NB4 (cell line): ENCODE results near the gene TNFSF15.

ENCODE experiments used
- DNase-seq: peaks from one replicate; pipeline ENCODE4 v3.0.0; 2010; ENCODE audit warnings: low read depth
- H3K4me3 ChIP-seq: one replicate; pipeline ENCODE4 v1.5.1; 2011; ENCODE audit warnings: mild to moderate bottlenecking, low read depth, low read length, moderate library complexity
- MYC ChIP-seq: IDR thresholded peaks from 2 replicates; pipeline ENCODE4 v1.6.1; 2011; ENCODE audit warnings: low read depth, low read length
- POLR2A ChIP-seq: IDR thresholded peaks from 2 replicates; pipeline ENCODE4 v1.6.1; 2011; ENCODE audit warnings: mild to moderate bottlenecking; ENCODE audit not compliant: insufficient read length; ENCODE audit errors: extremely low read depth
- TF ChIP-seq, protein P1 (sequence below): IDR thresholded peaks from 2 replicates; pipeline ENCODE4 v1.6.1; 2011; ENCODE audit warnings: low read depth, low read length
- TF ChIP-seq, protein P2 (sequence below): IDR thresholded peaks from one replicate; pipeline ENCODE4 v1.5.1; 2012; ENCODE audit warnings: low read depth, low read length

The TNFSF15 gene

DNA sequence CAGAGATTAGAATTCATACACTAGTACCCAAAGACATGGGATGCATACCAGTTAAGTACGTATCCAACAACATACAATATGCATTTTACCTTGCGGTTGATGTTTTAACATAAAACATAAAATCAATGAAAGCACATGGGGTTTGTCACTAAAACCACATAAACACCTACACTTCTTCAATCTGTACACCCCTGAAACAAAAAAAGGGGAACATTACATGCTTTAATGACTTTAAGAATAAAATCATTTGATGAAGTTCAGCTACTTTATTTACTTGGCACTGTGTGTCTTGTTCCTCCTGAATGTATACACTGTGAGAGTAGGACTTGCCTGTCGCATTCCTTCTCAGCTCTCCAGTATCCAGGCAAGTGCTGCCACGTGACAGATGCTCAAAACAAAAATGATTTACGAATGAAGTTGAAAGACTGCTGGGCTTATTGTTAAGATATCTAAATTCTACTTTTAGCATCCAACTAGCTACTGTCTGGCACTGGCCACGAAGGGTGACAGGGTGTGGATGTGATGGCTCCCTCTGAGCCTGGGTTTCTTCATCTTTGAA, 21.0 kb downstream of the TNFSF15 start:
- DNase-seq: no peak
- H3K4me3 ChIP-seq: no peak overlapping the region
- TF ChIP-seq POLR2A (no peak), MYC (no peak)
- TF ChIP-seq, protein P1, sequence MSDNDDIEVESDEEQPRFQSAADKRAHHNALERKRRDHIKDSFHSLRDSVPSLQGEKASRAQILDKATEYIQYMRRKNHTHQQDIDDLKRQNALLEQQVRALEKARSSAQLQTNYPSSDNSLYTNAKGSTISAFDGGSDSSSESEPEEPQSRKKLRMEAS: no peak
- TF ChIP-seq, protein P2, sequence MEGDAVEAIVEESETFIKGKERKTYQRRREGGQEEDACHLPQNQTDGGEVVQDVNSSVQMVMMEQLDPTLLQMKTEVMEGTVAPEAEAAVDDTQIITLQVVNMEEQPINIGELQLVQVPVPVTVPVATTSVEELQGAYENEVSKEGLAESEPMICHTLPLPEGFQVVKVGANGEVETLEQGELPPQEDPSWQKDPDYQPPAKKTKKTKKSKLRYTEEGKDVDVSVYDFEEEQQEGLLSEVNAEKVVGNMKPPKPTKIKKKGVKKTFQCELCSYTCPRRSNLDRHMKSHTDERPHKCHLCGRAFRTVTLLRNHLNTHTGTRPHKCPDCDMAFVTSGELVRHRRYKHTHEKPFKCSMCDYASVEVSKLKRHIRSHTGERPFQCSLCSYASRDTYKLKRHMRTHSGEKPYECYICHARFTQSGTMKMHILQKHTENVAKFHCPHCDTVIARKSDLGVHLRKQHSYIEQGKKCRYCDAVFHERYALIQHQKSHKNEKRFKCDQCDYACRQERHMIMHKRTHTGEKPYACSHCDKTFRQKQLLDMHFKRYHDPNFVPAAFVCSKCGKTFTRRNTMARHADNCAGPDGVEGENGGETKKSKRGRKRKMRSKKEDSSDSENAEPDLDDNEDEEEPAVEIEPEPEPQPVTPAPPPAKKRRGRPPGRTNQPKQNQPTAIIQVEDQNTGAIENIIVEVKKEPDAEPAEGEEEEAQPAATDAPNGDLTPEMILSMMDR: no peak

DNA sequence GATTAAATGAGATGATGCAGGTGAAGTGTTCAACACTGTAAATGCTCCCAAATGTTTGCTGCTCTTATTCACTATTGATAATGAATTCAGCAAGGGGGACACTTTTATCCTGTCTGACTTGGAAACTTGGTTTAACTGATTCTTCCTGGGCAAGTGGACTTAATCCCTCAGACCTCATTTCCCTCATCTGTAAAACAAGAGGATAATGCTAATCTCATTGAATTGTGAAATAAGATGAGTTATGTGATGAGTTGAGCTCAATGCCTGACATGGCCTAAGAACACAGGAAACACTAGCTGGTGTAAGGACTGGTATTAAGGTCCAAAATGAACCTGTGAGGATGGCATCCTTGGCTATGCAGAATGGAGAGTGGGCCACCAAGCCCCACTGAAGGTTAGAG, 23.3 kb downstream of the TNFSF15 start:
- H3K4me3 ChIP-seq: no peak overlapping the region
- no peak for DNase-seq
- TF ChIP-seq, protein P1: no peak
- no peak for TF ChIP-seq MYC

DNA sequence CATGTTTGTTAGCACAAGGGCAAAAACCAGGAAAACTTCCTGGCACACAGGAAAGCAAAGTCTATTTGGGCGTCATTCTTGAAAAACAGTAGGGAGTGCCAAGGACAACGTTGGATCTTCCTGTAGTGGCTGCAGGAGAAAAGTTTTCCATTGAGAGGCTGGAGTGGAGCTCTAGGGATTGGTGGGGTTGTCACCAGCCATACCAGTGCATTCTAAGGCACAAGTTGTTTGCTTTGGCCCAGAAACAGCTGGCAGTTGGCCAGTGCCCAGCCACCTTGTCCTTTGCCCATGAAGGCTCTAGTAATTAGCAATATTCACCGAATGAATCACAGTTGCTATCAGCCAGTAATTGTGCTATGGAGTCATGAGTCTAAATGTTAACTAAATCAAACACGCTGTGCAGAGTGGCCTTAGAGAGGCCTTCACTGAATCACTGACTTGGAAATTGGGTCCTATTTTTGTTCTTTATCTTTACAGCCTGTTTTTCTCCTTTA, 26.4 kb downstream of the TNFSF15 start:
- TF ChIP-seq, protein P2: no peak
- TF ChIP-seq, protein P1: no peak
- TF ChIP-seq POLR2A (no peak), MYC (no peak)
- no peak overlapping the region for H3K4me3 ChIP-seq
- no peak for DNase-seq

DNA sequence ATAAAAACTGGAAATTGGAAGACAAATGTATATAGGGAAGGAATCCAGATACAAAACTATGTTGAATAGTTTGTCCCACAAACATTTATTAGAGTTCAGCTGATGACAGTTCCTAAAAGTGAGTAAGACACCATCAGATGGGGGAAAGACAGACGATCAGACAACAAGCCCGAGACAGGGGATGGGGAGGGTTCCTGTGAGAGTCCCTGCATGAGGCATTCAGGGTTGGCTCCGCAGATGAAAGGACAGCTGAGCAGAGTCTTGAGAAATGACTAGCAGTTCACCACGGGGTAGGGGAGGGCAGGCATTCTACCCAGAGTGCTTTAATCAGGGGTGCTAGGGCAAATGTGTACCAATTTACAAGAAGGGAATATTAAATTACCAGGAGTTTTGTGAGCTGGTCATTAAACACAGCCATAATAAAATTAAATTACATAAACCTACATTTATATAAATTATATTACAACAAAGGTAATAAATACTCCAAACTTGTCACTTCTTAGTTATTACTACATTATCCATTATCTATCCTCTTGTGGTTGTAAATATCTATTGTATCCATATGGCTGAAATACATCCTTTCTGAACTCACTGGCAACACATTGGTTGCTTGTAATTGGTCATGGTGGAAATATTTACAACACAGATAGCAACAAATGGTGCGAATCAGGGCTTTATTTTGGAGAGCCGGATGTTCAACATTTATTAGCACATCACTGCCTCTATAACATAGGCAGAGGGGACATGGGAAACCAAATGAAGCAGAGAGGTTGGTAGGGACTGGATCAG, 27.8 kb downstream of the TNFSF15 start:
- DNase-seq: no peak
- H3K4me3 ChIP-seq: no peak overlapping the region
- TF ChIP-seq MYC (no peak), POLR2A (no peak)
- TF ChIP-seq, protein P1: no peak
- TF ChIP-seq, protein P2: no peak

DNA sequence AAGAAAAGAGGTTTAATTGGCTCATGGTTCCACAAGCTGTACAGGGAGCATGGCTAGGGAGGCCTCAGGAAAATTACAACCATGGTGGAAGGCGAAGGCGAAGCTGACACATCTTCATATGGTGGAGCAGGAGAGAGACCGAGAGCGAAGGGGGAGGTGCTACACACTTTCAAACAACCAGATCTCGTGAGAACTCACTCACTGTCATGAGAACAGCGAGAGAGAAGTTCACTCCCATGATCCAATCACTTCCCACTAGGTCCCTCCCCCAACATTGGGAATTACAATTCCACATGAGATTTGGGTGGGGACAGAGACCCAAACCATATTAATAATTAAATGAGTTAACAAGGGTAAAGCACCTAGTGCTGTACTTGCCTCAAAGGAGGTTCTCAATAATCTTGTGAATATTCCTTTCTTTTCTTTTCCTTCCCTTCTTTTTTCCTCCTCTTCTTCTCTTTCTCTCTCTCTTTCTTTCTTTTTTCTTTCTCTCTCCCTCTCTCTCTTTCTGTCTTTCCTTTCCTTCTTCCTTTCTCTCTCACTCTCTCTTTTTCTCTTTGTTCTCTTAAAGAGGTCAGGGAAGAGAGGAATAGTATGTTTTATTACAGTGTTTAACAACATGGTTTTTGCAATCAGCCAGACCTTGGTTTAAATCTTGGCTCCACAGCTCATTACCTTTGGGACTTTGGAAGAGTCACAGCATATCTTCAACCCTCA, 29.0 kb downstream of the TNFSF15 start:
- TF ChIP-seq, protein P1: no peak
- TF ChIP-seq, protein P2: no peak
- TF ChIP-seq MYC (no peak), POLR2A (no peak)
- no peak overlapping the region for H3K4me3 ChIP-seq
- no peak for DNase-seq

DNA sequence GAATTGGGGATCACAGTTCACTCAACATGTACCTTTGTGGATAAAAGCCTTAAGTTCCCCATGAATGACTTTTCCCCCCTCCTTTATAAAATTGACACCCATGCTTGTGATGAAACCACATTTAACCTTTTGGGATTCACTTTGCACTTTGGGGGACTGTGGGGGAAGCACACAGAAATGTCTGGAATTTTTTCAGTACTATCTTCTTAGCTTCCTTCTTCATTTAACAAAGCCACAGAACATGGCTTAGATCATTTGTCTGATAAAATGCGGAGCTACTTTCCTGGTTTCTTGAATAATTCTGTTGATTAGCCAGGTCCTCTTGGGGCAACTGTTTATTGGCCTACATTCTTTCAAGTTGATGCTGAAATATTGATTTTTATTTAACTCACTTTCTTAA, 29.9 kb downstream of the TNFSF15 start:
- no peak for DNase-seq
- H3K4me3 ChIP-seq: no peak overlapping the region
- TF ChIP-seq MYC (no peak), POLR2A (no peak)
- TF ChIP-seq, protein P2: no peak
- TF ChIP-seq, protein P1: no peak
